ACHN (cell line): ENCODE measurements around the gene DECR2.
A peak's percentile ranks its signal among the peaks of the same experiment; 100 is the strongest.
"Not testable (repeated sequence)": the region's sequence is repeated elsewhere in the genome, so short reads cannot be mapped to it uniquely, and the experiment has no call there.

Source experiments
- DNase-seq: peaks from one replicate; pipeline ENCODE4 v3.0.0-alpha.2; 2015
- in situ Hi-C: cut with HindIII; loops from 2 replicates; pipeline ENCODE4 v1.10.0; 2017; ENCODE audit warnings: low sequenced_read_pairs, low pct_ligation_motif_present, low pct_unique_long_range_greater_than_20kb

The DECR2 gene

DNA sequence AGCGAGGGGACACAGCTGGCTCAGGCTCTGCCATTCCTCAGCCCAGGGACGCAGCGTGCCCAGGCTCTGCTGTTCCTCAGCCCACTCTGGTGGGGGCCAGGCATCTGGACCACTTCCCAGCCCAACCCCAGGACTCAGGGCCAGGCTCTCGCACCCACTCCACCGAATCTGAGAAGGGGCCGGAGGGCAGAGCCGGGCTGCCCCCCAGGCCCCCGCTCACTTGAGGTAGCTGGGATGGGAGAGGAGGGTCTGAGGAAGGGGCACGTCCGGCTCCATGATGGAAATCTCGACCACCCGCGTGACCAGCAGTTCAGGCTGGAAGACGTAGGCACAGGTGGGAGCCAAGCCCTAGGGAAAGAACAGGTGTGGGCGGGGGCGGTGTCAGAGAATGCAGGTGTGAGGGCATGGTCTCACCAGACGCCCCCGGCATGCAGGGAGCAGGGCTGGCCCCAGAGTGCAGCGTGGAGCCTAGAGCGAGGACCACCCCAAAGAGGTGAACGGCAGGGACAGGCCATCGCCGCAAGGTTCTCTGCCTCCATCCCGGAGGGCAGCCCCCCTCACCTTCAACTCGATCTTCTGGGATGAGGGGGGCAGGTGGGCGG is 24.8 kb upstream of the DECR2 start:
- DNase-seq = no peak
- in situ Hi-C loops = no loop called here

DNA sequence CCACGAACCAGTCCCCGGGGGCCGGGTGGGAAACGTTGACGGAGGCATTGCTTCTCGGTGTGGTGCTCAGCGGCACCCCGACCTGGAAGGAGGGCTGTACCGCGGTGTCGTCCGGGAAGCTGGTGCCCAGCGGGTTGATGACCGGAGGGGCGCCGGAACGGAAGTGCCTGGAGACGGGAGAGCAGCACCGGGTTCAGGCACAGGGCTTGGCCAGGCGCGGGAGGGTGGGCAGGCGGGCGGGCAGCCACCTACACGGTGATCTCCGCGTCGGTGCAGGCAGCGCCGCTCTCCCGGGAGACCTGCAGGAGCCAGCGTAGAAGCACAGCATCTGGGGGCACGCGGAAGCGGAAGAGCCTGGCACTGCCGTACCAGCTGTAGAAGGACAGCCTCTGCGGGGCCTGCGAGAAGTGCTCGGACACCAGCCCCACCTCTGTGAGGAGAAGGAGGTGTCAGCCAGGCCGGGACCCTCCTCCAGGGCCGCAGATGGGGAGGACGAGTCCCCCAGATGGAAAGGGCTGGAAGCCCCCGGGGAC is 24.2 kb upstream of the DECR2 start:
- DNase-seq = no peak
- in situ Hi-C loops = no loop called here

DNA sequence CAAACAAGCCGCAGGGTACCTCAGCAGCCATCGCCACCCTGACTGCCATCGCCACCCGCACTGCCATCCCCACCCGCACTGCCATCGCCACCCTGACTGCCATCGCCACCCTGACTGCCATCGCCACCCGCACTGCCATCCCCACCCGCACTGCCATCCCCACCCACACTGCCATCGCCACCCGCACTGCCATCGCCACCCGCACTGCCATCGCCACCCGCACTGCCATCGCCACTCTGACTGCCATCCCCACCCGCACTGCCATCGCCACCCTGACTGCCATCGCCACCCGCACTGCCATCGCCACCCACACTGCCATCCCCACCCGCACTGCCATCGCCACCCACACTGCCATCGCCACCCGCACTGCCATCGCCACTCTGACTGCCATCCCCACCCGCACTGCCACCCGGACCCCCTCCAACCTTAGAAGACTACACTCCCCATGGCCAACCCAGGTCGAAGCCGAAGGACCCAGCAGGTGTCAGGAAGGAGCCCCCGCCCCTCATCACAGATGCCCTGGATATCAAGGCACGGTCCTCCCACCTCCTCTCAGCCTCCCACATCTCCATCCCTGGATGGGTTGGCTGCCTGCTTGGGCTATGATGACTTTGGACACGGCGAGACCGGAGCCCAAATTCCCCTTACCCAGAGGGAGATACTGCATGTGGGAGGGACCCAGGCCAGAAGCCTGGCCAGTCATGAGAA is 23.4 kb upstream of the DECR2 start:
- DNase-seq, in situ Hi-C loops: not testable (repeated sequence)

DNA sequence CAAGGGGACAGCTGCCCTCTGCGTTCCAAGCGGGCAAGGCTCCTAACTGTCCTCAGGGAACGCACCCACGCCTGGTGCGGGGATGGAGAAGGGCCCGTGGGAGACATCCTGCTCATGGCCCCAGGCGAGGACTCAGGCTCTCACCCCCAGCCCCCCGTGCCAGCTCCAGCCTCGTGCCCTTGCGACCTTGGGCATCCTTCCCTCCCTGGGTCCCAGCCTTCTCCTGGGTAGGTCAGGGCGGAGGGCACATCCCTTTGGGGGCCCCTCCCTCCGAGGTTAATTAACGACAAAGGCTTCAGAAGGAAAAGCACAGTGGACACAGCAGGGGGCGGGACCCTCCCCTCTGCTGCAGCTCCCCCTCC is 22.9 kb upstream of the DECR2 start:
- in situ Hi-C loops = no loop called here
- DNase-seq = no peak

DNA sequence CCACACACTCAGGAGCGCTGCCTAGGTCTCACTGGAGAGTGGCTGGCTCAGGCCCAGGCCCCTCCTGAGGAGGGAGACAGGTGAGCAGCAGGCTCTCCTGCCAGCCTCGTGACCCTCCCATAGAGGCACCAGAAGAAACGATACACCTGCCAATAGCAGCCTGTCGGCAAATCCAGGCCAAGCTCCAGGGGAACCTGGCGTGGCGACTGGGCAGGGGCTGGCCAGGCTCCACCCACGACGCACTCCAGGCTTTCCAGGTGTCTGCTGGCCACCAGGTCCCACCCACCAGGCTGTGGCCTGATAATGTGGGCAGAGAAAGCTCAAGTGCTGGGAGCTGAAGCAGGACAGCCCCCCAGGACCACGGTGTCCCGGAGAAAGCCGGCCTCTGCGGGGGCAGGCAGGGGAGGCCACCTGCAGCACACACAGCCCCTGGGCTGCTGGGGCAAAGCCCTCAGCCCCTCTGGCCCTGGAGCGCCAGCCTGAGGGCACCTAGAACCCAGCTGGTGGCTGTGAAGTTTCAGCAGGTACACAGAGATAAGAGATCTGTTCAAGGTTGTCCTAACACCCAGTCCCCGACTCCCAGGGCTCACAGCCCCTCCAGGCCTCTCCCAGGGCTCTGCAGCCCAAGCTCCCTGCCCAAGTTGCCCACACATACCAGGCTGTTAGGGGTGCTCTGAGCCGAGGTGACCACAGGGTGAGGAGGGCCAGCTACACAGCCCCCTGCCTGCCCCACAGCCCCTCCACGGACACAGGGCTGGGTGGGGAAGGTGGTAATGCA is 22.3 kb upstream of the DECR2 start:
- DNase-seq = no peak
- in situ Hi-C loops = no loop called here

DNA sequence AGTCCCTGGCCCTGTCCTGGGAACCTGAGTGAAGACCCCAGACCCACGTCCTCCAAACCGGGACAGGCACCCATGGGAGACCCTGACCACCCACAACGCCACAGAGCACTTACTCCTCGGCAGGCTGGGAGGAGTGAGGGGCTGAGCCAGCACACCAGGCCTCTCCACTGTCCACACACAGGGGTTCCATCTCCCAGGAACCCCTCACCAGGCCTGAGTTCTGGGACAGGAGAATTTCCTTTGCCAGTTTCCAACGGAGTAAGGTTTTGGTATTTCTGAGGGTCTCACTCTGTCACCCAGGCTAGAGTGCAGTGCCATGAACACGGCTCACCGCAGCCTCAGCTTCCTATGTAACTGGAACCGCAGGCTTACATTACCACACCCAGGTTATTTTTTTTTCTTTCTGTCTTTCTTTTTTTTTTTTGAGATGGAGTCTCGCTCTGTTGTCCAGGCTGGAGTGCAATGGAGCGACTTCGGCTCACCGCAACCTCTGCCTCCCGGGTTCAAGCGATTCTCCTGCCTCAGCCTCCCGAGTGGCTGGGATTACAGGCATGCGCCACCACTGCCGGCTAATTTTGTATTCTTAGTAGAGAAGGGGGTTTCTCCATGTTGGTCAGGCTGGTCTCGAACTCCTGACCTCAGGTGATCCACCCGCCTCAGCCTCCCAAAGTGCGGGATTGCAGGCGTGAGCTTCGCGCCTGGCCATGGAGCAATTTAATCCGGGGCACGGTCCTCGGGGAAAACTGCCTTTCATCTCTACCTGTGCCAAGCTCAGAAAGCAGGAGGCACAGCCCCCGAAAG is 21.5 kb upstream of the DECR2 start:
- in situ Hi-C loops = no loop called here
- no peak for DNase-seq

DNA sequence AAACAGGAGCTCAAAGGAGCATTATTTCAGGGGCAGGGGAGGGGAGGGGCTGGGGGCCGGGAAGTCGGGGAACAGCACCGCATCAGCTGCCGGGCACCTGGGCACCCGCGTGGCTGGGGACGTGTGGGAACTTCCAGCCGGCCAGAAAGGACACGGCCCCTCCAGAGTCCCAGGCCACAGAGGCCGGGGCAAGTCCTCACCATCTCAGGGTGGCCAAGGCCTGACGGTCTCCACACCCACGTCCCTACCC is 21.0 kb upstream of the DECR2 start:
- in situ Hi-C loops = no loop called here
- DNase-seq = no peak

DNA sequence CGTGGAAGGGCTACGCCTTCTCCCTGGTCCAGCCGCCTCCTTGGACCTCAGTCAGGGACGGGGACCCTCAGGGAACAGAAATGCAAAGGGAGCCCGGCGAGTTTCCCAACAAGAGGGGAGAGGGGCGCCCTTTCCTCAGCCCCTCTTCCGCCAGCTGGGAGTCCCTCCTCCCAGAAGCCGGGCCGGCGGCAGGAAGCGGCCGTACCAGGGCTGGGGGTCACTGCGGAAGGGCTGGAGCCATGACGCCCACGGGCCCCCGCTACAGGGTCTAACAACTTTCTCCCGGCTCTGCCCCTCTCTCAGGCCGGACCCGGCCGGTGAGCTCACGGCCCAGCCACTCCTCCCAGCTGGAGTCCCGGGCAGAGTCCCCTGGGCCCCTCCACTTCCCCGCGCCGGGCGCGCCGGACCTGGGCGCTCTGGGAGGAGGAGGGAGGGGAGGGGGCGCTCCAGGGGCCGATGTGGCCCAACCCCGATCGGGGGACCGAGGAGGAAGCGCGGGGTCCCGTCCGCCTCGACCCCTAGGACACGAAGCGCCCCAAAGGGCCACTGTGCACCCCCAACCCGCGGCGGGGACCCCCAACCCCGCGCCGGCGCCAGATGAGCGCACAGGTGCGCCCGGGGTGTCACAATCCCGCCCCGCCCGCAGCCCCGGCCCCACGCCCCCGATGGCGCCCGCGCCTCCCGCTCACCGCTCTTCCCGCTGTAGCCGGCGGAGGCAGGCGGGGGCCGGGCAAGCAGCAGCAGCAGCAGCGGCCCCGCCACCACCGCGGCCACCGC is 20.5 kb upstream of the DECR2 start:
- DNase-seq = peak; percentile 59

DNA sequence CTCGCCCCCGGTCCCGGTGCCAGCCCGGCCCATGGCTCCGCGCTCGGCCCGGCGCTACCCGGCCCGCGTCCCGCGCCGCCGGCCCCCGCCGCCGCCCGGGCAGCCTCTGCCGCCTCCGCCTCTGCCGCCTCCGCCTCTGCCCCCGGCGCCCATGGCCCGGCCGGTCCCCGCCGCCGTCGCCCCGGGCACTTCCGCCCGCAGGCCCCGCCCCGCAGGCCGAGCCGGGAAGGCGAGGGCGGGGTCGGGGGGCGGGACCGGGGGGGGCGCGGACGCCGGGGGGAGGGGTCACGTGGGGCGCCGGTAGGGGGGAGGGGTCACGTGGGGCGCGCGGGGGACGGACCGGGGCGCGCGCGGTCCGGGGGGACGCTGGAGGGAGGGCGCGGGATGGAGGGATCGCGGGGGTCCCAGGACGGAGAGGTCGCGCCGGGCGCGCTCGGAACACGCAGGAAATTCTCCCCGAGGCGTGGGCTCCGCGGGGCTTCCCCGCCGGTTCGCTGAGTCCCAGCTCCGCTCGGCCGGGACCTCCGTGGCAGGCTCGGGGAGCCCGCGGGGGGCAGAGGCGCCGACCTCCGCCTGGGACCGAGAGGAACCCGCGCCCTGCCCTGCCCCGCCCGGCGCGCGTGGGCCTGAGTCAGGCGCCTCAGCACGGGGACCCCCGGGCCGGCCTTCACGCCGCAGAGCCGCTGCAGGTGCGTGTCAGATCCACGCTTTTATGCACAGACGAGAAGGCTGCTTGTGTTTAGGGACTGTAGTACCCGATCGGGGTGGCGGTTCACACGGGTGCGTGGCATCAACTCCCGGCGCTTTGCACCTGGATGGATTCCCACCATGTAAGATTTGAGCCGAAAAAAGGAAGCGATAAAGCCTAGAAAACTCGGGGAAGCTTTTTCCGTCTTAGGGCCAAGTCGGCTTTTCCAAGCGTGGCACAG is 19.6 kb upstream of the DECR2 start, which contains the start of gene PGAP6:
Gene PGAP6, minus strand, starts transcription at position 190 of the 929 bp plus-strand sequence. Its CDS starts 157 bp downstream, at position 33.
- in situ Hi-C loops = no loop called here
- peak; percentile 76 for DNase-seq

More for the DNA sequence above, 20.5 kb upstream of the DECR2 start:
- in situ Hi-C loops = no loop called here

DNA sequence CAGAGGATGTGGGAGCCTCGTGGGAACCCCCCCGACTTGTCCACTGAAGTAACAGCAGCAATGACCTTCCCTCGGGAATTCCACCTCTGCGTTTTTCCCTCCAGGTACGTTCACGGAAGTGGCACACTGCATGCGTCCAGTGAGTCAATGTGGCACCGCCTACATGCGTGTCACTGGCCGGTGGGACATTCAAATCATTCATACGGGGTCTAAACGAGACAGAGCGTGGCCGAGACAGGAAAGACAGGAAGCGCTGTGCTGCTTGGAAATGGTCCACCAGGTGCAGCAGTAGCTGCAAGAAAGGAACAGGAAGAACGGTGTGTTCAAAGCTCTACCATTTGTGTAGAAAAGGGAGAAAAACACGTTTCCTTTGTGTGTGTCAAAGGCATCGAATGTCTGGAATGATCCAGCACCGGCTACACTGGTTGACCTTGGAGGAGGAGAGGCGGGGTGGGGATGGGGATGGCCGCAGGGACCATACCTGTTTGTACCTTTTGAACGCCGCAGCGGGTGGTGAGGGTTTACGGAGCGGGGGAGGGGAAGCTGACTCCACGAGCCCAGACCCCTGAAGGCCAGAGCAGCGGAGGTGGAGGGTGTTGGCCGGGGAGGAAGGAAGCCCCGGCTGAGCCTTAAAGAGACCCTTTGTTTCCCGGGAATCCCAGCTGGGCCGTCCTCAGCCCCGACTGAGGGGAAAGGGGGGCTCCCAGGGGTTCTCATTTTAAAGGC is 18.2 kb upstream of the DECR2 start:
- no peak for DNase-seq
- in situ Hi-C loops = no loop called here

DNA sequence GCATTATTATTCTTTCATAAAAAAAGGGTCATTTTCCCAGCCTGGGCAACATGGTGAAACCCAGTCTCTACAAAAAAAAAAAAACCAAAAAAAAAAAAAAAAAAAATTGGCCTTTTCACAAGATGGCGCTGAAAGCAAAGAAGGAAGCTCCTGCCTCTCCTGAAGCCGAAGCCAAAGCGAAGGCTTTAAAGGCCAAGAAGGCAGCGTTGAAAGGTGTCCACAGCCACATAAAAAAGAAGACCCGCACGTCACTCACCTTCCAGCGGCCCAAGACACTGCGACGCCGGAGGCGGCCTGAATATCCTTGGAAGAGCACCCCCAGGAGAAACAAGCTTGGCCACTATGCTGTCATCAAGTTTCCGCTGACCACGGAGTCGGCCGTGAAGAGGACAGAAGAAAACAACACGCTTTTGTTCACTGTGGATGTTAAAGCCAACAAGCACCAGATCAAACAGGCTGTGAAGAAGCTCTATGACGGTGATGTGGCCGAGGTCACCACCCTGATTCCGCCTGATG is 15.0 kb upstream of the DECR2 start:
- in situ Hi-C loops = no loop called here
- peak; percentile 31 for DNase-seq

DNA sequence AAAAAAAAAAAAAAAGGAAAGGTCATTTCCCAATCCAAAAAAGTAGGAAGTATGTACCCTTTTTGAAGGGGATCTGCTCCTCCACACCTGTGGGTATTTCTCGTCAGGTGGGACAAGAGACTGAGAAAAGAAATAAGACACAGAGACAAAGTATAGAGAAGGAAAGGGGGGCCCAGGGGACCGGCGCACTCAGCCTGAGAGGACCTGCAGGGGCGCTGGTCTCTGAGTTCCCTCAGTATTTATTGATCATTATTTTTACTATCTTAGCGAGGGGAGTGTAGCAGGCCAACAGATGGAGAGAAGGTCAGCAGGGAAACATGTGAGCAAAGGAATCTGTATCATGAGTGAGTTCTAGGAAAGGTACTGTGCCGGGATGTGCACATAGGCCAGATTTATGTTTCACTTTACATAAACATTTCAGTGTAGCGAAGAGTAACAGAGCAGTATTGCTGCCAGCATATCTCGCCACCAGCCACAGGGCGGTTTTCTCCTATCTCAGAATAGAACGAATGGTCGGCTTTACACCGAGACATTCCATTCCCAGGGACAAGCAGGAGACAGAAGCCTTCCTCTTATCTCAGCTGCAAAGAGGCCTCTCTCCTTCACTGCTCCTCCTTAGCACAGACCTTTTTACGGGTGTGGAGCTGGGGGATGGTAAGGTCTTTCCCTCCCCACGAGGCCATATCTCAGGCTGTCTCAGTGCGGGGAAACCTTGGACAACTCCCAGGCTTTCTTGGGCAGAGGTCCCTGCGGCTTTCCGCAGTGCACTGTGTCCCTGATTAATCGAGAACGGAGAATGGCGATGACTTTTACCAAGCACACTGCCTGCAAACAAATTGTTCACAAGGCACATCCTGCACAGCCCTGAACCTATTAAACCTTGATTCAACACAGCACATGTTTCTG is 13.7 kb upstream of the DECR2 start:
- in situ Hi-C loops, DNase-seq: not testable (repeated sequence)

DNA sequence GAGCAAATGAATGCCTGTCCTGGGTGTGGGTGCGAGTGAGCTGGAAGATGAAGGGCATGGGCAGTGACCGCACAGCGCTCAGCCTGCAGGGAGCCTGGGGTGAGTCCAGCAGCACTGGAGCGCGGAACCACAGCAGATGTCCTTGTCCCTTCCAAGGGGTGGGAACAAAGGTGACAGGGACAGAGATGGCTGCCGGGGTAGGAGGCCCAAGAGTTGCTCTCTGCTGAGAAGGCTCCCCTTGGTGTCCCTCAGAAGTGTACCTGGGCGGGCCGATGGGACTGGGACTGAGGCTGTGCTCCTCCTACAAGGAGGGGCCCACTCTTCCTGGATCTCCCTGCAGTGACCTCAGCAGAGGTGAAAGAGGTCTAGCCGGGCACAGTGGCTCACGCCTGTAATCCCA is 12.3 kb upstream of the DECR2 start:
- DNase-seq = no peak

DNA sequence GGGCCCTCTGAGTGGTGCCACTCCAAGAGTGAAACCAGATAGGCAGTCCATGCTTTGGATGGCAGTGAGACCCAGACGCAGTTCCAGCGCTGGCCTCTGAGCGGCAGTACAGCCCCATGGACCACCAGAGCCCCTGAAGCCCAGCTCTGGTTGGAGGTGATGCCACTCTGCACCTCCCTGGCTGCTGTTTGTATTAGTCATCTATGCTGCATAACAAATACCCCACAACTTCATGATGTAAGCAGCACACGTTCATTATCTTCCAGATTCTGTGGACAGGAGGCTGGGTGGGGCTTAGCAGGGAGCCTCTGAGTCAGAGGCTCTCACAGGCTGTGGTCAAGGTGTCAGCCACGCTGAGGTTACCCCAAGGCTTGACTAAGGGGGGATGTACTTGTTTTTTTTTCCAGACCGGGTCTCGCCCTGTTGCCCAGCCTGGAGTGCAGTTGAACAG is 9.8 kb upstream of the DECR2 start:
- DNase-seq = peak; percentile 66
- in situ Hi-C loops = no loop called here

More for the DNA sequence above, 12.3 kb upstream of the DECR2 start:
- in situ Hi-C loops = no loop called here

DNA sequence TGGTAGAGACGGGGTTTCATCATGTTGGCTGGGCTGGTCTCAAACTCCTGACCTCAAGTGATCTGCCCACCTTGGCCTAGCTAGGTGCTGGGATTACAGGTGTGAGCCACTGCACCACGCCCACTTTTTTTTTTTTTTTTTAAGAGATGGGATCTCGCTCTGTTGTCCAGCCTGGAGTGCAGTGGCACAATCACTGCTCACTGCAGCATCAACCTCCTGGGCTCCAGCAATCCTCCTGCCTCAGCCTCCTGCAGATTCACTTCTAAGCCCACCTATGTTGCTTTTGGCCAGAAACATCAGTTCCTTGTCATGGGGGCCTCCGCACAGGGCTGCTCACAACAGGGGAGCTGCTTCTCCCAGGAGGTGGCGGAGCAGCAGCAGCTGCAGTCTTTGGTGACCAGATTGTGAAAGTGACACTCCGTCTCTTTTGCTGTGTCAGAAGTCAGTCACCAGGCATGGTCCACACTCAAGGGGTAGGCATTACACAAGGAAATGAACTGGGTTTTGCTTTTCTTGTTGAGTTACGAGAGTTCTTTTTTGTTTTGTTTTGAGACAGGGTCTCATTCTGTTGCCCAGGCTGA is 9.1 kb upstream of the DECR2 start:
- in situ Hi-C loops = no loop called here
- no peak for DNase-seq
